ENCODE data around the gene PLA2G1B. TPM values are rescaled to one million over a fixed set of nuclear protein-coding genes. Genes with fewer than 3 reads are reported as not detected.

Gene PLA2G1B
- total RNA-seq, 1 donor from 2014 or later, result not detected

- Histone ChIP-seq H3K36me3 (no peaks in the 10 kb centered on the region), H3K27ac (peak overlapping the region; percentile 98), H3K27me3 (no peaks in the 10 kb centered on the region), H3K4me1 (peaks cover 12% of the 10 kb centered on the region), H3K9me3 (no peaks in the 10 kb centered on the region), H3K4me3 (peak overlapping the region; percentile 70 to 76)
- TF ChIP-seq, protein P1, sequence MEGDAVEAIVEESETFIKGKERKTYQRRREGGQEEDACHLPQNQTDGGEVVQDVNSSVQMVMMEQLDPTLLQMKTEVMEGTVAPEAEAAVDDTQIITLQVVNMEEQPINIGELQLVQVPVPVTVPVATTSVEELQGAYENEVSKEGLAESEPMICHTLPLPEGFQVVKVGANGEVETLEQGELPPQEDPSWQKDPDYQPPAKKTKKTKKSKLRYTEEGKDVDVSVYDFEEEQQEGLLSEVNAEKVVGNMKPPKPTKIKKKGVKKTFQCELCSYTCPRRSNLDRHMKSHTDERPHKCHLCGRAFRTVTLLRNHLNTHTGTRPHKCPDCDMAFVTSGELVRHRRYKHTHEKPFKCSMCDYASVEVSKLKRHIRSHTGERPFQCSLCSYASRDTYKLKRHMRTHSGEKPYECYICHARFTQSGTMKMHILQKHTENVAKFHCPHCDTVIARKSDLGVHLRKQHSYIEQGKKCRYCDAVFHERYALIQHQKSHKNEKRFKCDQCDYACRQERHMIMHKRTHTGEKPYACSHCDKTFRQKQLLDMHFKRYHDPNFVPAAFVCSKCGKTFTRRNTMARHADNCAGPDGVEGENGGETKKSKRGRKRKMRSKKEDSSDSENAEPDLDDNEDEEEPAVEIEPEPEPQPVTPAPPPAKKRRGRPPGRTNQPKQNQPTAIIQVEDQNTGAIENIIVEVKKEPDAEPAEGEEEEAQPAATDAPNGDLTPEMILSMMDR (IDR thresholded peaks at IDR 0.05), result no peak
- peak in 1 of 2 donors; percentile 36 for TF ChIP-seq POLR2AphosphoS5 (IDR thresholded peaks at IDR 0.05; ENCODE audit: insufficient read depth in 1 of 2, low read depth in 1 of 2)
- DNase-seq (ENCODE audit: extremely low spot score in 2 of 2), result no peak
- intact Hi-C loops (cut with DNase I), result no loop called here
Measured at GRCh38 chr12:120292411-120292660, 35.2 kb downstream of the PLA2G1B start.

GRCh38 chr12:120290609-120291305 lies 36.8 kb downstream of the PLA2G1B start:
- H3K36me3 ChIP-seq, result no peaks in the 10 kb centered on the region
- no peaks in the 10 kb centered on the region for H3K9me3 ChIP-seq
- H3K27ac ChIP-seq, result peak overlapping the region; percentile 98
- peak overlapping the region; percentile 70 to 76 for H3K4me3 ChIP-seq
- peak in 1 of 2 donors; percentile 91 for DNase-seq (ENCODE audit: extremely low spot score in 2 of 2)
- intact Hi-C loops (cut with DNase I), result no loop called here
- no peak for TF ChIP-seq POLR2A (IDR thresholded peaks at IDR 0.05)
- TF ChIP-seq, protein P1 (IDR thresholded peaks at IDR 0.05), result no peak
- no peak for TF ChIP-seq POLR2AphosphoS5 (IDR thresholded peaks at IDR 0.05; ENCODE audit: insufficient read depth in 1 of 2, low read depth in 1 of 2)
- peaks cover 12% of the 10 kb centered on the region for H3K4me1 ChIP-seq
- no peaks in the 10 kb centered on the region for H3K27me3 ChIP-seq

GRCh38 chr12:120287491-120287890 lies 40.1 kb downstream of the PLA2G1B start:
- Histone ChIP-seq H3K4me3 (no peak overlapping the region), H3K9me3 (no peaks in the 10 kb centered on the region), H3K27me3 (no peaks in the 10 kb centered on the region), H3K36me3 (no peaks in the 10 kb centered on the region), H3K27ac (no peak overlapping the region), H3K4me1 (peaks cover 7% of the 10 kb centered on the region)
- TF ChIP-seq POLR2AphosphoS5 (IDR thresholded peaks at IDR 0.05; ENCODE audit: insufficient read depth in 1 of 2, low read depth in 1 of 2) (no peak), POLR2A (IDR thresholded peaks at IDR 0.05) (no peak)
- TF ChIP-seq, protein P1 (IDR thresholded peaks at IDR 0.05), result no peak
- DNase-seq (ENCODE audit: extremely low spot score in 2 of 2), result no peak
- intact Hi-C loops (cut with DNase I), result no loop called here

DNA sequence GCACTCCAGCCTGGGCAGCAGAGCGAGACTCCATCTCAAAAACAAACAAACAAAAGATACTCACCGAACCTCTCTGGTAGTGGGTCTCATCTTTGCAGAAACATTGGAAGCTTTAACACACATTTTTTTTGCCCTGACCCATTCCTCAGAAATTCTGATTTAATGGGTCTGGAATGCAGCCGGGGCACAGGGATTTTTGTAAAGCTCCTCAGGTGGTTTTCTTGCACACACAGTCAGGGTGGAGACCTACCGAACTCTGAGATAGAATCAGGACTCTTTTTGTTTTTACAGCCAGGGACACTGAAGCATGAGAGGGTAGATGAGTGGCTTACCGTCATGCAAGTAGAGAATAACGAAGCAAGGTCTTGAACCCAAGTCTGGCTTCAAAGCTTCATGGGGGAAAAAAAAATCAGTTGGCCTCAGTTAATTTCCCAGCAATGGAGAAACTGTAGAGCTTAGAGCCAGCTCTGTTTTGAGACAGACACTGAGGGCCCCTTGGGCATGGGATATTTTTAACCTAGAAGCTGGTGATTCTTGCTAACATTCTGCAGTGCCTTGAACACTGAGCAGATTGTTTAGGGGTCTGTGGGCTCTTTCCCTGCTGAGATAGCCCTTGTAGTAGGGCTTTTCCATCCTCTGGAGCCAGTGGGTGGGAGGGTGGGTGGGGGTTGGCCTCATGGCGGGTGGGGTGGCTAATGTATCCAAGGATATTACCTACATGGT lies 40.6 kb downstream of the PLA2G1B start:
- no peaks in the 10 kb centered on the region for H3K27me3 ChIP-seq
- H3K4me1 ChIP-seq, result peaks cover 7% of the 10 kb centered on the region
- H3K4me3 ChIP-seq, result no peak overlapping the region
- DNase-seq (ENCODE audit: extremely low spot score in 2 of 2), result no peak
- no peak overlapping the region for H3K27ac ChIP-seq
- no peaks in the 10 kb centered on the region for H3K36me3 ChIP-seq
- TF ChIP-seq POLR2A (IDR thresholded peaks at IDR 0.05), result no peak
- TF ChIP-seq, protein P1 (IDR thresholded peaks at IDR 0.05), result no peak
- no peaks in the 10 kb centered on the region for H3K9me3 ChIP-seq
- intact Hi-C loops (cut with DNase I), result no loop called here

DNA sequence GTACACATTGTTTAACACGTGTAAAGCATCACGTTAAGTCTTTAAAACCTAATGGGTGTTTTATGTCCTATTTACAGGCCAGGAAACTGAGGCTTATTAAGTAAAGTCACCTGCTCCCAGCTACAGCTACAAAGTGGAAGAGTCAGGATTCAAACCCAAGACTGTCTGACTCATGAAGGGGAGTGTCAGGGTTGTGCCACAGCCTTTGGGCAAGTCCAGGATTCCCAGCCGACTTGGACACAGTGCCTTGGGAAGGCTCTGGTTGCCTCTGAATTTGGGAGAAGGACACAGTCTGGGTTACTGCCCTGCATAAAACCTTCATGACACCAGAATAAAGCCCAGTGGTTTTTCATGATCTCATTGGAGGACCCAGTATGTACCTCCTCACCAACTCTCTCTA lies 43.2 kb downstream of the PLA2G1B start:
- DNase-seq (ENCODE audit: extremely low spot score in 2 of 2), result no peak
- intact Hi-C loops (cut with DNase I), result no loop called here
- Histone ChIP-seq H3K9me3 (no peaks in the 10 kb centered on the region), H3K27me3 (no peaks in the 10 kb centered on the region), H3K4me1 (no peaks in the 10 kb centered on the region), H3K36me3 (no peaks in the 10 kb centered on the region), H3K4me3 (no peak overlapping the region), H3K27ac (no peak overlapping the region)
- TF ChIP-seq POLR2A (IDR thresholded peaks at IDR 0.05) (no peak), POLR2AphosphoS5 (IDR thresholded peaks at IDR 0.05; ENCODE audit: insufficient read depth in 1 of 2, low read depth in 1 of 2) (no peak)
- TF ChIP-seq, protein P1 (IDR thresholded peaks at IDR 0.05), result no peak
